Nephron (organoid): ENCODE measurements around the gene MTFMT.
"Not testable (repeated sequence)": the region's sequence is repeated elsewhere in the genome, so short reads cannot be mapped to it uniquely, and the experiment has no call there.

Experiments
- H3K27ac Mint-ChIP-seq, 3 experiments: 2 replicates each; pipeline ENCODE4 v1.8.0; 2020; ENCODE audit warnings: mixed read lengths in 3 of 3, mild to moderate bottlenecking in 2 of 3, moderate library complexity in 1 of 3
- H3K27me3 Mint-ChIP-seq: 2 replicates; pipeline ENCODE4 v1.8.0; 2021; ENCODE audit warnings: low read depth, mild to moderate bottlenecking, moderate library complexity, mixed read lengths
- H3K36me3 Mint-ChIP-seq: 2 replicates; pipeline ENCODE4 v1.8.0; 2020; ENCODE audit warnings: low read depth, mixed read lengths
- H3K4me1 Mint-ChIP-seq: 2 replicates; pipeline ENCODE4 v1.8.0; 2020; ENCODE audit warnings: mixed read lengths
- H3K4me3 Mint-ChIP-seq, 3 experiments: 2 replicates each; pipeline ENCODE4 v1.8.0; 2020; ENCODE audit warnings: mild to moderate bottlenecking in 3 of 3, mixed read lengths in 3 of 3, moderate library complexity in 2 of 3
- H3K9me3 Mint-ChIP-seq: 2 replicates; pipeline ENCODE4 v1.8.0; 2020; ENCODE audit warnings: mixed read lengths
- CTCF ChIP-seq, 3 experiments: fragments of 200-600 bp; sonication (generic); IDR thresholded peaks; one replicate each; pipeline ENCODE4 v1.5.0; 2021; ENCODE audit warnings: antibody characterized with exemption in 3 of 3; ENCODE audit not compliant: unreplicated experiment in 3 of 3

The MTFMT gene

GRCh38 chr15:65027593-65027992 is 1.8 kb downstream of the MTFMT start:
- Mint-ChIP-seq H3K36me3 (peaks cover 29% of the 10 kb centered on the region), H3K27me3 (peaks cover 9% of the 10 kb centered on the region), H3K4me1 (peaks cover 11% of the 10 kb centered on the region), H3K4me3 (peak overlapping the region; percentile 88 to 91 (median 89)), H3K9me3 (no peaks in the 10 kb centered on the region), H3K27ac (no peak overlapping the region)
- no peak for TF ChIP-seq CTCF (IDR thresholded peaks at IDR 0.05; ENCODE audit: unreplicated experiment in 3 of 3)

- Mint-ChIP-seq H3K27me3 (peaks cover 5% of the 10 kb centered on the region), H3K4me1 (peaks cover 11% of the 10 kb centered on the region), H3K27ac (no peak overlapping the region), H3K9me3 (no peaks in the 10 kb centered on the region), H3K4me3 (peak overlapping the region in 2 of 3 experiments; percentile 44 to 64), H3K36me3 (peaks cover 29% of the 10 kb centered on the region)
- TF ChIP-seq CTCF (IDR thresholded peaks at IDR 0.05; ENCODE audit: unreplicated experiment in 3 of 3) = no peak
These were observed 2.7 kb downstream of the MTFMT start for GRCh38 chr15:65026756-65027155.

- Mint-ChIP-seq H3K9me3 (no peaks in the 10 kb centered on the region), H3K27me3 (no peaks in the 10 kb centered on the region), H3K27ac (no peak overlapping the region), H3K4me1 (no peaks in the 10 kb centered on the region), H3K36me3 (peaks cover 62% of the 10 kb centered on the region), H3K4me3 (no peak overlapping the region)
- TF ChIP-seq CTCF (IDR thresholded peaks at IDR 0.05; ENCODE audit: unreplicated experiment in 3 of 3) = no peak
These were observed 8.0 kb downstream of the MTFMT start for GRCh38 chr15:65021488-65021887.

- Mint-ChIP-seq H3K27me3 (no peaks in the 10 kb centered on the region), H3K27ac (no peak overlapping the region), H3K9me3 (no peaks in the 10 kb centered on the region), H3K4me1 (no peaks in the 10 kb centered on the region), H3K36me3 (peaks cover 62% of the 10 kb centered on the region), H3K4me3 (no peak overlapping the region)
- TF ChIP-seq CTCF (IDR thresholded peaks at IDR 0.05; ENCODE audit: unreplicated experiment in 3 of 3) = no peak
These were observed 9.0 kb downstream of the MTFMT start for GRCh38 chr15:65020419-65020818.

- not testable (repeated sequence) for H3K27me3 Mint-ChIP-seq, H3K4me1 Mint-ChIP-seq, H3K27ac Mint-ChIP-seq, H3K4me3 Mint-ChIP-seq
- Mint-ChIP-seq H3K36me3 (peaks cover 63% of the 10 kb centered on the region), H3K9me3 (peaks cover 19% of the 10 kb centered on the region)
These were observed 18.2 kb downstream of the MTFMT start for GRCh38 chr15:65011198-65011597.

- Mint-ChIP-seq H3K27ac (no peak overlapping the region), H3K4me3 (no peak overlapping the region), H3K27me3 (no peaks in the 10 kb centered on the region), H3K9me3 (peaks cover 11% of the 10 kb centered on the region), H3K36me3 (peaks cover 60% of the 10 kb centered on the region), H3K4me1 (no peaks in the 10 kb centered on the region)
- TF ChIP-seq CTCF (IDR thresholded peaks at IDR 0.05; ENCODE audit: unreplicated experiment in 3 of 3) = no peak
These were observed 20.5 kb downstream of the MTFMT start for GRCh38 chr15:65008983-65009382.
